ENCODE results near the gene KDM5B. TPM values are rescaled to one million over a fixed set of nuclear protein-coding genes. Genes with fewer than 3 reads are reported as not detected.
A peak's percentile ranks its signal among the peaks of the same experiment; 100 is the strongest.
"Not testable (repeated sequence)": the region's sequence is repeated elsewhere in the genome, so short reads cannot be mapped to it uniquely, and the experiment has no call there.

Gene KDM5B
- polyA plus RNA-seq, 3 donors = 3.4 to 12.5 (median 10.6) TPM

GRCh38 chr1:202716654-202717053, 91.6 kb downstream of the KDM5B start:
- intact Hi-C loops (cut with micrococcal nuclease) = loop anchor here (5.0 to 10.0 kb wide), 2 partner anchors 252 to 254 kb away; no protein-coding TSS in a partner anchor
- Histone ChIP-seq H2AFZ (ENCODE audit: insufficient read depth, low read depth, low read length, poor library complexity, severe bottlenecking) (no peak overlapping the region), H3K27ac (ENCODE audit: low read depth in 1 of 2, low read length in 2 of 2) (no peak overlapping the region), H3K79me2 (ENCODE audit: insufficient read depth, low read length) (no peaks in the 10 kb centered on the region), H4K20me1 (ENCODE audit: insufficient read depth, low read length) (no peaks in the 10 kb centered on the region), H3K27me3 (ENCODE audit: control insufficient read depth in 2 of 2, insufficient read depth in 2 of 2, low read length in 2 of 2) (peaks cover 51 to 72% of the 10 kb centered on the region in 2 donors), H3K36me3 (replicated peaks in 1 of 2; ENCODE audit: control insufficient read depth in 1 of 2, insufficient read depth in 2 of 2, low read length in 2 of 2) (no peaks in the 10 kb centered on the region), H3K4me3 (replicated peaks in 1 of 3; ENCODE audit: low read depth in 2 of 3, low read length in 3 of 3) (no peak overlapping the region), H3K4me2 (replicated peaks; ENCODE audit: extremely low read depth, low read length, poor library complexity, severe bottlenecking) (no peak overlapping the region), H3K4me1 (ENCODE audit: control insufficient read depth in 1 of 2, insufficient read depth in 2 of 2, low read length in 2 of 2) (no peaks in the 10 kb centered on the region), H3K9me3 (replicated peaks in 1 of 2; ENCODE audit: control insufficient read depth in 1 of 2, insufficient read depth in 1 of 2, low read length in 2 of 2) (no peaks in the 10 kb centered on the region), H3K9ac (ENCODE audit: insufficient read depth, low read length, poor library complexity, severe bottlenecking) (no peak overlapping the region)
- WGBS (ENCODE audit: insufficient coverage) = 78% methylated on average over 2 of the region's 2 CpGs
- TF ChIP-seq CTCF (IDR thresholded peaks at IDR 0.05) = no peak
- H3K4me1 Mint-ChIP-seq = peaks cover 2% of the 10 kb centered on the region
- no peaks in the 10 kb centered on the region for H3K36me3 Mint-ChIP-seq
- H3K9me3 Mint-ChIP-seq = peaks cover 0 to 4% (median 0%) of the 10 kb centered on the region in 7 donors
- peaks cover 63 to 87% (median 64%) of the 10 kb centered on the region in 3 donors for H3K27me3 Mint-ChIP-seq (ENCODE audit: low read depth in 3 of 3)
- no peak overlapping the region for H3K27ac Mint-ChIP-seq
- DNase-seq = no peak
- H3K4me3 Mint-ChIP-seq = peak overlapping the region in 1 of 2 donors; percentile 17

GRCh38 chr1:202714202-202714601, 94.0 kb downstream of the KDM5B start:
- H3K4me1 Mint-ChIP-seq; H3K27ac Mint-ChIP-seq; DNase-seq; H3K27ac ChIP-seq (ENCODE audit: low read depth in 1 of 2, low read length in 2 of 2); H3K79me2 ChIP-seq (ENCODE audit: insufficient read depth, low read length); H3K4me1 ChIP-seq (ENCODE audit: control insufficient read depth in 1 of 2, insufficient read depth in 2 of 2, low read length in 2 of 2); H4K20me1 ChIP-seq (ENCODE audit: insufficient read depth, low read length); H2AFZ ChIP-seq (ENCODE audit: insufficient read depth, low read depth, low read length, poor library complexity, severe bottlenecking); H3K4me2 ChIP-seq (replicated peaks; ENCODE audit: extremely low read depth, low read length, poor library complexity, severe bottlenecking); H3K4me3 ChIP-seq (replicated peaks in 1 of 3; ENCODE audit: low read depth in 2 of 3, low read length in 3 of 3); H3K36me3 Mint-ChIP-seq; H3K9me3 Mint-ChIP-seq; H3K9ac ChIP-seq (ENCODE audit: insufficient read depth, low read length, poor library complexity, severe bottlenecking); H3K36me3 ChIP-seq (replicated peaks in 1 of 2; ENCODE audit: control insufficient read depth in 1 of 2, insufficient read depth in 2 of 2, low read length in 2 of 2): not testable (repeated sequence)
- H3K27me3 Mint-ChIP-seq (ENCODE audit: low read depth in 3 of 3) = peaks cover 80 to 95% (median 83%) of the 10 kb centered on the region in 3 donors
- Histone ChIP-seq H3K9me3 (replicated peaks in 1 of 2; ENCODE audit: control insufficient read depth in 1 of 2, insufficient read depth in 1 of 2, low read length in 2 of 2) (peaks cover 0 to 13% of the 10 kb centered on the region in 2 donors), H3K27me3 (ENCODE audit: control insufficient read depth in 2 of 2, insufficient read depth in 2 of 2, low read length in 2 of 2) (peaks cover 69 to 93% of the 10 kb centered on the region in 2 donors)
- WGBS (ENCODE audit: insufficient coverage) = no CpG with 5 or more reads among the region's 1 CpG
- peak overlapping the region in 1 of 2 donors; percentile 57 for H3K4me3 Mint-ChIP-seq
- intact Hi-C loops (cut with micrococcal nuclease) = loop anchor here in 1 of 2 donors (10.0 kb wide), 1 partner anchor 249 kb away; no protein-coding TSS in a partner anchor

Measured in CD14-positive monocyte (primary cell).